Loucy (cell line): Measurements from ENCODE around the gene KARS1.

Experiments used
- EZH2phosphoT487 ChIP-seq: fragments of 200-600 bp; IDR thresholded peaks from 2 replicates; pipeline ENCODE4 v1.6.1; 2018; ENCODE audit warnings: antibody characterized with exemption, mild to moderate bottlenecking, moderate library complexity, borderline replicate concordance
- TF ChIP-seq, protein P1 (sequence below): fragments of 200-600 bp; sonication (generic); conservative IDR thresholded peaks from 2 replicates; pipeline ENCODE4 v1.5.1; 2014; ENCODE audit warnings: mild to moderate bottlenecking, antibody characterized with exemption, low read length

DNA sequence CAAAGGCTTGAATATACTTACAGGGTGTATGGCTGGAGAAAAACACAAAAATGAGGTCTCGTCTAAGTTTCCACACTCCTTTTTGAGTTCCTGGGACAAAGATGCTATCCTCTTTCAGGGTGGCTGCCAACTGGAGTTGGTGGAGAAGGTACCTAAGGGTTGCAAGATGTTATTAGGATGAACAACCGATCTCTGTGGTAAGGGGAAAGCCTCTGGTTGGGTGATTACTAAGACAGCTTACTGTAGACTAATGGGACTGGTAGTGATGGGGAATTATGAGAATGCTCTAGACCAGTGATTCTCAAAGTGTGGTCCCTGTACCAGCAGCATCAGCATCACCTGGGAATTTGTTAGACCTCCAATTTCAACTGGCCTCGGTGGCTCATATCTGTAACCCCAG, 30.3 kb downstream of the KARS1 start:
- TF ChIP-seq, protein P1, sequence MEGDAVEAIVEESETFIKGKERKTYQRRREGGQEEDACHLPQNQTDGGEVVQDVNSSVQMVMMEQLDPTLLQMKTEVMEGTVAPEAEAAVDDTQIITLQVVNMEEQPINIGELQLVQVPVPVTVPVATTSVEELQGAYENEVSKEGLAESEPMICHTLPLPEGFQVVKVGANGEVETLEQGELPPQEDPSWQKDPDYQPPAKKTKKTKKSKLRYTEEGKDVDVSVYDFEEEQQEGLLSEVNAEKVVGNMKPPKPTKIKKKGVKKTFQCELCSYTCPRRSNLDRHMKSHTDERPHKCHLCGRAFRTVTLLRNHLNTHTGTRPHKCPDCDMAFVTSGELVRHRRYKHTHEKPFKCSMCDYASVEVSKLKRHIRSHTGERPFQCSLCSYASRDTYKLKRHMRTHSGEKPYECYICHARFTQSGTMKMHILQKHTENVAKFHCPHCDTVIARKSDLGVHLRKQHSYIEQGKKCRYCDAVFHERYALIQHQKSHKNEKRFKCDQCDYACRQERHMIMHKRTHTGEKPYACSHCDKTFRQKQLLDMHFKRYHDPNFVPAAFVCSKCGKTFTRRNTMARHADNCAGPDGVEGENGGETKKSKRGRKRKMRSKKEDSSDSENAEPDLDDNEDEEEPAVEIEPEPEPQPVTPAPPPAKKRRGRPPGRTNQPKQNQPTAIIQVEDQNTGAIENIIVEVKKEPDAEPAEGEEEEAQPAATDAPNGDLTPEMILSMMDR, result no peak
- TF ChIP-seq EZH2phosphoT487, result no peak
